ENCODE results near the gene CHAC1.

The CHAC1 gene

GRCh38 chr15:40952901-40953712, at the start of gene CHAC1:
Gene CHAC1 (plus strand): TSS chr15:40953471. CDS start chr15:40953584, 113 bp downstream.
- peak; percentile 79 for DNase-seq

GRCh38 chr15:40904552-40905201, 48.6 kb upstream of the CHAC1 start:
- DNase-seq = no peak

- DNase-seq = peak; percentile 78
Observed at GRCh38 chr15:40906091-40906990, 46.9 kb upstream of the CHAC1 start.

GRCh38 chr15:40906991-40907802, 46.1 kb upstream of the CHAC1 start:
- DNase-seq = no peak

- no peak for DNase-seq
Observed at GRCh38 chr15:40908095-40908494, 45.2 kb upstream of the CHAC1 start.

- no peak for DNase-seq
Observed at GRCh38 chr15:40909662-40910630, 43.3 kb upstream of the CHAC1 start.

- DNase-seq = no peak
Observed at GRCh38 chr15:40911141-40911540, 42.1 kb upstream of the CHAC1 start.

GRCh38 chr15:40911693-40912092, 41.6 kb upstream of the CHAC1 start:
- no peak for DNase-seq

GRCh38 chr15:40912478-40912877, 40.8 kb upstream of the CHAC1 start:
- DNase-seq = no peak

- DNase-seq = no peak
Observed at GRCh38 chr15:40914013-40914412, 39.3 kb upstream of the CHAC1 start.

GRCh38 chr15:40914486-40914885, 38.8 kb upstream of the CHAC1 start:
- DNase-seq = no peak

GRCh38 chr15:40915116-40915661, 38.1 kb upstream of the CHAC1 start:
- DNase-seq = no peak

- no peak for DNase-seq
Observed at GRCh38 chr15:40915679-40916078, 37.6 kb upstream of the CHAC1 start.

GRCh38 chr15:40917585-40917984, 35.7 kb upstream of the CHAC1 start:
- DNase-seq = no peak

GRCh38 chr15:40918146-40918798, 35.0 kb upstream of the CHAC1 start:
- DNase-seq = peak; percentile 27

- DNase-seq = no peak
Observed at GRCh38 chr15:40918799-40919392, 34.4 kb upstream of the CHAC1 start.

- DNase-seq = no peak
Observed at GRCh38 chr15:40921949-40922607, 31.2 kb upstream of the CHAC1 start.

GRCh38 chr15:40922608-40923005, 30.7 kb upstream of the CHAC1 start:
- no peak for DNase-seq

GRCh38 chr15:40923551-40923950, 29.7 kb upstream of the CHAC1 start:
- DNase-seq = no peak

Measured in DMS153 (cell line).